MCF 10A (cell line): ENCODE data around the gene C4orf33. TPM values are rescaled to one million over a fixed set of nuclear protein-coding genes. Genes with fewer than 3 reads are reported as not detected.

Source experiments
- BruUV-seq: library from RNA; stranded (reverse); fragments of 400-500 nt; replicated peaks from 2 replicates; lab custom pipeline; 2021; lab: Mats Ljungman, UMichigan
- CTCF ChIA-PET: fragments of 300-600 bp; sonication (Branson Sonifier 250); formaldehyde crosslinking; extraction: SDS; loops from one replicate; lab custom pipeline; 2021; ENCODE audit warnings: antibody characterized with exemption, inconsistent platforms; lab: Yijun Ruan, JAX
- POLR2A ChIA-PET: fragments of 300-600, 350-650 bp; sonication (Branson Sonifier 250); formaldehyde crosslinking; extraction: SDS; loops from one replicate; lab custom pipeline; 2020; ENCODE audit warnings: antibody characterized with exemption, inconsistent platforms; lab: Yijun Ruan, JAX
- DNase-seq: peaks from one replicate; pipeline ENCODE4 v3.0.0-alpha.2; 2018; ENCODE audit not compliant: unreplicated experiment
- H3K27ac Mint-ChIP-seq: one replicate; pipeline ENCODE4 v1.8.0; 2022; ENCODE audit warnings: mild to moderate bottlenecking, low read depth, mixed read lengths; ENCODE audit not compliant: unreplicated experiment
- H3K27me3 Mint-ChIP-seq: one replicate; pipeline ENCODE4 v1.8.0; 2022; ENCODE audit warnings: mixed read lengths; ENCODE audit not compliant: insufficient read depth, unreplicated experiment
- H3K36me3 Mint-ChIP-seq: one replicate; pipeline ENCODE4 v1.8.0; 2022; ENCODE audit warnings: mild to moderate bottlenecking, moderate library complexity, mixed read lengths; ENCODE audit not compliant: insufficient read depth, unreplicated experiment
- H3K4me1 Mint-ChIP-seq: one replicate; pipeline ENCODE4 v1.8.0; 2022; ENCODE audit warnings: mixed read lengths; ENCODE audit not compliant: insufficient read depth, unreplicated experiment
- H3K4me3 Mint-ChIP-seq: one replicate; pipeline ENCODE4 v1.8.0; 2022; ENCODE audit warnings: mild to moderate bottlenecking, moderate library complexity, mixed read lengths; ENCODE audit not compliant: unreplicated experiment
- H3K9me3 Mint-ChIP-seq: one replicate; pipeline ENCODE4 v1.8.0; 2022; ENCODE audit warnings: mixed read lengths; ENCODE audit not compliant: unreplicated experiment
- intact Hi-C: fragments of 100-400 bp; cut with micrococcal nuclease; formaldehyde crosslinking; loops from 2 replicates; pipeline ENCODE4 v1.14.1; 2022
- total RNA-seq: library from RNA; stranded (reverse); gene quantifications from 2 replicates; pipeline ENCODE4 v1.2.3, GENCODE V29; 2022
- TF ChIP-seq, protein P1 (sequence below): fragments of 200-600 bp; IDR thresholded peaks from one replicate; pipeline ENCODE4 v1.8.0; 2022; ENCODE audit warnings: antibody characterized with exemption, mild to moderate bottlenecking; ENCODE audit not compliant: unreplicated experiment

C4orf33 gene
- total RNA-seq, 1 experiment from 2014 or later, result 10.5 TPM

DNA sequence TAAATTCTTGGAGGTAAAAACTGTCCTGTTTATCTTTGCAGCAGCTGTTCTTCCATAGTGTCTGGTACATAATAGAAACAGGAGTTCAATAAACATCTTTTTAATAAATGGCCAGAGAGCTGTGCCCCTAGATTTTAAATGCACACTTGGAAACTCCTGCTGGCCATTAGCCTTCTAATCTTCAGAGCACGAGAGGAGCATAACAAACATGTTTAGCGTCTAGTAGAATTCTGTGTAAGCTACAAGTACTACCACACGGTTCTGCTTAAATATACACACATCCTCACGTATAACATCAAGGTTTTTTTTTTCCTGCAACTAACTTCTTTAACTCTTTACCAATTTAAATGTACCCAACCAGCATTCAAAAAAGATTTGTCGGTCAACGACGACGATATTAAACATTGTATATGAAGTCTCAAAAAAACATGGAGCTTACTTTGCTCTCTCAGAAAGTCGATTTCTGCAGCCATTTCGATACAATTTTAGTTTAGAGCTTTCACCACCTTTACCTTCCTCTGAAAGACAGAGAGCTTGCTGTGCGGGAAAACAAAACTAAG is 3.2 kb upstream of the C4orf33 start:
- Mint-ChIP-seq H3K4me3 (no peak overlapping the region), H3K4me1 (peaks cover 13% of the 10 kb centered on the region), H3K9me3 (no peaks in the 10 kb centered on the region), H3K27me3 (no peaks in the 10 kb centered on the region), H3K27ac (no peak overlapping the region), H3K36me3 (no peaks in the 10 kb centered on the region)
- CTCF ChIA-PET, result interaction anchor here (0.6 to 2.1 kb wide), 7 partner anchors 10 to 804 kb away, joined by 3 to 9 read pairs (median 3); no protein-coding TSS in a partner anchor
- peak; percentile 34 for DNase-seq
- intact Hi-C loops, result loop anchor here (1.0 to 5.0 kb wide), 3 partner anchors 49 to 280 kb away; no protein-coding TSS in a partner anchor
- POLR2A ChIA-PET, result interaction anchor here (0.6 to 2.4 kb wide), 22 partner anchors 9 to 1032 kb away, joined by 3 to 9 read pairs (median 4); partner anchors contain the start of gene LARP1B
- TF ChIP-seq, protein P1, sequence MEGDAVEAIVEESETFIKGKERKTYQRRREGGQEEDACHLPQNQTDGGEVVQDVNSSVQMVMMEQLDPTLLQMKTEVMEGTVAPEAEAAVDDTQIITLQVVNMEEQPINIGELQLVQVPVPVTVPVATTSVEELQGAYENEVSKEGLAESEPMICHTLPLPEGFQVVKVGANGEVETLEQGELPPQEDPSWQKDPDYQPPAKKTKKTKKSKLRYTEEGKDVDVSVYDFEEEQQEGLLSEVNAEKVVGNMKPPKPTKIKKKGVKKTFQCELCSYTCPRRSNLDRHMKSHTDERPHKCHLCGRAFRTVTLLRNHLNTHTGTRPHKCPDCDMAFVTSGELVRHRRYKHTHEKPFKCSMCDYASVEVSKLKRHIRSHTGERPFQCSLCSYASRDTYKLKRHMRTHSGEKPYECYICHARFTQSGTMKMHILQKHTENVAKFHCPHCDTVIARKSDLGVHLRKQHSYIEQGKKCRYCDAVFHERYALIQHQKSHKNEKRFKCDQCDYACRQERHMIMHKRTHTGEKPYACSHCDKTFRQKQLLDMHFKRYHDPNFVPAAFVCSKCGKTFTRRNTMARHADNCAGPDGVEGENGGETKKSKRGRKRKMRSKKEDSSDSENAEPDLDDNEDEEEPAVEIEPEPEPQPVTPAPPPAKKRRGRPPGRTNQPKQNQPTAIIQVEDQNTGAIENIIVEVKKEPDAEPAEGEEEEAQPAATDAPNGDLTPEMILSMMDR, result no peak
- TSS peak; percentile 70 for BruUV-seq

DNA sequence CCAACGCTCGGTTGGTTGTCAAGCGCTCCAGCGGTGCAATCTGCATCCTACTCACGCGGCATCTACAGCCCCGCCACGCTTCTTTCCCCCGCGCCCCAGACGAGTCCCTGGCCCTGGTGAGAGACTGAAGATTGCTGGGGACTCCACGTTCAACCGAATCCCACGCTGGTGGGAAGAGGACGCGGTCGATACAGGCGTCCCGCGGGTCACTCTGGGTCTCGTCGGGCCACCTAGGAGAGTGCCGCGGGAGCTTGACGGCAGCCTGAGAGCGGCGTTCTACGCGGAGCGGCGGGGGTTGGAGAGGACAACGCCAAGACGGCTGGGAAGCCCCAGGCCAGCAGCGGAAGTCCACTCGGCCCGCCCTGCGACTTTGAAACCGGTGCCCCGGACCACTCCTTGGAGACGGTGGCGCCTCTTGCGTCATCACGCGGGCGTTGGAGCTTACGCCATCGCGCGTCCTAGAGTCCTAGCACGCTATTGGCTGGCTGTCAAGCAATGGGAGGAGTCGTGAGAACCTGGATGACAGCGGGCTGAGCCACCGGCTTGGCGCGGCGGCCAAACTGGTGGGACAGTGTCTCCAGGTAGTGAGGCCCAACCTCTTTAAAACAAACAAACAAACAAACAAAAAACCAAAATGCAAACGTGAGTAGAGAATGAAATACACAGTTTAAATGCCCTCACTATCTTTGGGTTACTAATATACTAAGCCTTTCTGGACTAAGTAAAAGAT is 2.6 kb upstream of the C4orf33 start, which contains the start of gene SCLT1:
SCLT1 (minus strand) TSS at position 349 of the 730 bp plus-strand sequence. CDS start 436 bp downstream, outside the sequence.
- CTCF ChIA-PET, result interaction anchor here (0.5 to 2.1 kb wide), 8 partner anchors 10 to 805 kb away, joined by 3 to 9 read pairs (median 3); no protein-coding TSS in a partner anchor
- BruUV-seq, result no TSS peak
- no peak within 1 kb of the TSS for H3K27ac Mint-ChIP-seq
- no peaks in the 10 kb centered on the region for H3K27me3 Mint-ChIP-seq
- no peak within 1 kb of the TSS for H3K4me3 Mint-ChIP-seq
- DNase-seq, result peak; percentile 100
- H3K9me3 Mint-ChIP-seq, result no peaks in the 10 kb centered on the region
- H3K36me3 Mint-ChIP-seq, result no peaks in the 10 kb centered on the region
- POLR2A ChIA-PET, result interaction anchor here (0.6 to 2.4 kb wide), 22 partner anchors 10 to 1128 kb away, joined by 3 to 9 read pairs (median 4); partner anchors contain the start of genes ABHD18, LARP1B and MFSD8
- H3K4me1 Mint-ChIP-seq, result peaks cover 13% of the 10 kb centered on the region
- TF ChIP-seq, protein P1, result no peak
- intact Hi-C loops, result loop anchor here (1.0 to 5.0 kb wide), 3 partner anchors 50 to 281 kb away; no protein-coding TSS in a partner anchor

- Mint-ChIP-seq H3K4me1 (peaks cover 13% of the 10 kb centered on the region), H3K27ac (no peak overlapping the region), H3K27me3 (no peaks in the 10 kb centered on the region), H3K9me3 (no peaks in the 10 kb centered on the region), H3K36me3 (no peaks in the 10 kb centered on the region), H3K4me3 (no peak overlapping the region)
- ChIA-PET POLR2A (interaction anchor here (0.8 to 2.4 kb wide), 7 partner anchors 9 to 808 kb away, joined by 4 to 9 read pairs (median 5); no protein-coding TSS in a partner anchor), CTCF (interaction anchor here (0.6 to 2.1 kb wide), 5 partner anchors 51 to 663 kb away, joined by 3 to 10 read pairs (median 4); no protein-coding TSS in a partner anchor)
- no TSS peak for BruUV-seq
- TF ChIP-seq, protein P1, result no peak
- DNase-seq, result no peak
- intact Hi-C loops, result loop anchor here (5.0 kb wide), 2 partner anchors 227 to 282 kb away; no protein-coding TSS in a partner anchor
These were observed 1.6 kb upstream of the C4orf33 start for GRCh38 chr4:129094347-129094746.
